ENCODE results near the gene REC114.
A peak's percentile ranks its signal among the peaks of the same experiment; 100 is the strongest.

The REC114 gene

GRCh38 chr15:73590263-73590662 is 147.3 kb downstream of the REC114 start:
- no peak for DNase-seq (ENCODE audit: low read depth)
- no peak overlapping the region for H3K4me3 ChIP-seq (replicated peaks; ENCODE audit: low read depth, low read length)
- no peak for TF ChIP-seq CTCF (IDR thresholded peaks at IDR 0.05; ENCODE audit: low read length, missing control alignments)

GRCh38 chr15:73593304-73594074 is 150.5 kb downstream of the REC114 start:
- DNase-seq (ENCODE audit: low read depth): peak; percentile 67
- no peak for TF ChIP-seq CTCF (IDR thresholded peaks at IDR 0.05; ENCODE audit: low read length, missing control alignments)

GRCh38 chr15:73594109-73594508 is 151.1 kb downstream of the REC114 start:
- H3K4me3 ChIP-seq (replicated peaks; ENCODE audit: low read depth, low read length): no peak overlapping the region
- no peak for DNase-seq (ENCODE audit: low read depth)
- no peak for TF ChIP-seq CTCF (IDR thresholded peaks at IDR 0.05; ENCODE audit: low read length, missing control alignments)

More at GRCh38 chr15:73593304-73594074, 150.5 kb downstream of the REC114 start:
- no peak overlapping the region for H3K4me3 ChIP-seq (replicated peaks; ENCODE audit: low read depth, low read length)

GRCh38 chr15:73596174-73596573 is 153.2 kb downstream of the REC114 start:
- DNase-seq (ENCODE audit: low read depth): no peak
- TF ChIP-seq CTCF (IDR thresholded peaks at IDR 0.05; ENCODE audit: low read length, missing control alignments): no peak
- H3K4me3 ChIP-seq (replicated peaks; ENCODE audit: low read depth, low read length): no peak overlapping the region

GRCh38 chr15:73597036-73597638 is 154.2 kb downstream of the REC114 start:
- no peak for DNase-seq (ENCODE audit: low read depth)
- no peak overlapping the region for H3K4me3 ChIP-seq (replicated peaks; ENCODE audit: low read depth, low read length)
- no peak for TF ChIP-seq CTCF (IDR thresholded peaks at IDR 0.05; ENCODE audit: low read length, missing control alignments)

GRCh38 chr15:73598530-73599160 is 155.7 kb downstream of the REC114 start:
- no peak for TF ChIP-seq CTCF (IDR thresholded peaks at IDR 0.05; ENCODE audit: low read length, missing control alignments)
- DNase-seq (ENCODE audit: low read depth): no peak
- no peak overlapping the region for H3K4me3 ChIP-seq (replicated peaks; ENCODE audit: low read depth, low read length)
